GM21619 (cell line): ENCODE results near the gene ANKS3.

Experiments used
- ATAC-seq: cut with Tn5 transposase; IDR thresholded peaks from one replicate; pipeline ENCODE4 v1.9.1; 2021; ENCODE audit not compliant: unreplicated experiment

Gene ANKS3

GRCh38 chr16:4685776-4686496 lies 48.1 kb downstream of the ANKS3 start:
- ATAC-seq: no peak

GRCh38 chr16:4685292-4685691 lies 48.8 kb downstream of the ANKS3 start:
- ATAC-seq: no peak

GRCh38 chr16:4684763-4685162 lies 49.3 kb downstream of the ANKS3 start:
- ATAC-seq: no peak

GRCh38 chr16:4684058-4684715 lies 49.9 kb downstream of the ANKS3 start:
- ATAC-seq: no peak

- no peak for ATAC-seq
Observed at GRCh38 chr16:4683255-4684057, 50.6 kb downstream of the ANKS3 start.

- no peak for ATAC-seq
Observed at GRCh38 chr16:4682616-4683254, 51.3 kb downstream of the ANKS3 start.

- no peak for ATAC-seq
Observed at GRCh38 chr16:4682084-4682591, 51.9 kb downstream of the ANKS3 start.

- no peak for ATAC-seq
Observed at GRCh38 chr16:4681471-4682083, 52.5 kb downstream of the ANKS3 start.

GRCh38 chr16:4680673-4681470 lies 53.2 kb downstream of the ANKS3 start:
- no peak for ATAC-seq

GRCh38 chr16:4679850-4680636 lies 54.0 kb downstream of the ANKS3 start:
- ATAC-seq: no peak

- no peak for ATAC-seq
Observed at GRCh38 chr16:4679156-4679849, 54.8 kb downstream of the ANKS3 start.

- no peak for ATAC-seq
Observed at GRCh38 chr16:4678596-4678995, 55.5 kb downstream of the ANKS3 start.

- ATAC-seq: no peak
Observed at GRCh38 chr16:4677994-4678393, 56.1 kb downstream of the ANKS3 start.

GRCh38 chr16:4677390-4677789 lies 56.7 kb downstream of the ANKS3 start:
- no peak for ATAC-seq

- no peak for ATAC-seq
Observed at GRCh38 chr16:4676831-4677230, 57.2 kb downstream of the ANKS3 start.

- no peak for ATAC-seq
Observed at GRCh38 chr16:4675864-4676786, 57.9 kb downstream of the ANKS3 start.

GRCh38 chr16:4674926-4675530 lies 59.0 kb downstream of the ANKS3 start:
- ATAC-seq: no peak
